ENCODE measurements around the gene CAMK4.

The CAMK4 gene

GRCh38 chr5:111227801-111228200 is 3.6 kb downstream of the CAMK4 start:
- H3F3A ChIP-seq (ENCODE audit: low read depth), result peaks cover 8% of the 10 kb centered on the region; the same call in 1 of the 2 replicates
- TF ChIP-seq EZH2phosphoT487 (IDR thresholded peaks at IDR 0.05; ENCODE audit: borderline replicate concordance), result no peak
- TF ChIP-seq CTCF (conservative IDR thresholded peaks at IDR 0.05; ENCODE audit: low read length), result no peak
- peak overlapping the region; percentile 96 for H3K4me2 ChIP-seq (ENCODE audit: low read depth, low read length, poor library complexity, severe bottlenecking)
- H3K9ac ChIP-seq (ENCODE audit: low read depth, low read length, poor library complexity, severe bottlenecking), result peak overlapping the region; percentile 76
- no peak overlapping the region for H2AFZ ChIP-seq (ENCODE audit: low read length)
- H4K20me1 ChIP-seq (ENCODE audit: insufficient read depth, low read length, poor library complexity, severe bottlenecking), result peaks cover 3% of the 10 kb centered on the region
- peak overlapping the region; percentile 83 for H3K4me3 ChIP-seq (ENCODE audit: low read length, poor library complexity, severe bottlenecking)
- H3K27me3 ChIP-seq (ENCODE audit: insufficient read depth, low read length, poor library complexity, severe bottlenecking), result no peaks in the 10 kb centered on the region
- no peaks in the 10 kb centered on the region for H3K9me2 ChIP-seq (replicated peaks; ENCODE audit: low read depth, low read length)
- no peaks in the 10 kb centered on the region for H3K9me3 ChIP-seq (ENCODE audit: insufficient read depth, low read depth, low read length)
- peaks cover 78% of the 10 kb centered on the region for H3K79me2 ChIP-seq (ENCODE audit: insufficient read depth, low read length)
- peaks cover 63% of the 10 kb centered on the region for H3K4me1 ChIP-seq (ENCODE audit: insufficient read depth, low read length, poor library complexity, severe bottlenecking)
- H3K36me3 ChIP-seq (ENCODE audit: insufficient read depth, low read length), result no peaks in the 10 kb centered on the region

GRCh38 chr5:111228520-111229220 is 4.5 kb downstream of the CAMK4 start:
- no peak overlapping the region for H2AFZ ChIP-seq (ENCODE audit: low read length)
- peak overlapping the region; percentile 76 for H3K9ac ChIP-seq (ENCODE audit: low read depth, low read length, poor library complexity, severe bottlenecking)
- peak overlapping the region; percentile 83 for H3K4me3 ChIP-seq (ENCODE audit: low read length, poor library complexity, severe bottlenecking)
- peaks cover 8% of the 10 kb centered on the region; the same call in 1 of the 2 replicates for H3F3A ChIP-seq (ENCODE audit: low read depth)
- peaks cover 67% of the 10 kb centered on the region for H3K4me1 ChIP-seq (ENCODE audit: insufficient read depth, low read length, poor library complexity, severe bottlenecking)
- peak overlapping the region; percentile 96 for H3K4me2 ChIP-seq (ENCODE audit: low read depth, low read length, poor library complexity, severe bottlenecking)
- H3K9me3 ChIP-seq (ENCODE audit: insufficient read depth, low read depth, low read length), result no peaks in the 10 kb centered on the region
- no peaks in the 10 kb centered on the region for H3K9me2 ChIP-seq (replicated peaks; ENCODE audit: low read depth, low read length)
- TF ChIP-seq EZH2phosphoT487 (IDR thresholded peaks at IDR 0.05; ENCODE audit: borderline replicate concordance), result no peak
- no peak for TF ChIP-seq CTCF (conservative IDR thresholded peaks at IDR 0.05; ENCODE audit: low read length)
- H3K27me3 ChIP-seq (ENCODE audit: insufficient read depth, low read length, poor library complexity, severe bottlenecking), result no peaks in the 10 kb centered on the region
- peaks cover 3% of the 10 kb centered on the region for H4K20me1 ChIP-seq (ENCODE audit: insufficient read depth, low read length, poor library complexity, severe bottlenecking)
- H3K79me2 ChIP-seq (ENCODE audit: insufficient read depth, low read length), result peaks cover 87% of the 10 kb centered on the region
- H3K36me3 ChIP-seq (ENCODE audit: insufficient read depth, low read length), result no peaks in the 10 kb centered on the region

GRCh38 chr5:111229221-111229835 is 5.1 kb downstream of the CAMK4 start:
- Histone ChIP-seq H3K9ac (ENCODE audit: low read depth, low read length, poor library complexity, severe bottlenecking) (peak overlapping the region; percentile 76), H3K36me3 (ENCODE audit: insufficient read depth, low read length) (no peaks in the 10 kb centered on the region), H3K9me3 (ENCODE audit: insufficient read depth, low read depth, low read length) (no peaks in the 10 kb centered on the region), H3F3A (ENCODE audit: low read depth) (peaks cover 8% of the 10 kb centered on the region; the same call in 1 of the 2 replicates), H3K27me3 (ENCODE audit: insufficient read depth, low read length, poor library complexity, severe bottlenecking) (no peaks in the 10 kb centered on the region), H3K4me3 (ENCODE audit: low read length, poor library complexity, severe bottlenecking) (peak overlapping the region; percentile 83), H3K9me2 (replicated peaks; ENCODE audit: low read depth, low read length) (no peaks in the 10 kb centered on the region), H3K4me1 (ENCODE audit: insufficient read depth, low read length, poor library complexity, severe bottlenecking) (peaks cover 73% of the 10 kb centered on the region), H2AFZ (ENCODE audit: low read length) (no peak overlapping the region), H4K20me1 (ENCODE audit: insufficient read depth, low read length, poor library complexity, severe bottlenecking) (peaks cover 3% of the 10 kb centered on the region), H3K4me2 (ENCODE audit: low read depth, low read length, poor library complexity, severe bottlenecking) (peak overlapping the region; percentile 96), H3K79me2 (ENCODE audit: insufficient read depth, low read length) (peaks cover 91% of the 10 kb centered on the region)
- TF ChIP-seq CTCF (conservative IDR thresholded peaks at IDR 0.05; ENCODE audit: low read length), result no peak
- no peak for TF ChIP-seq EZH2phosphoT487 (IDR thresholded peaks at IDR 0.05; ENCODE audit: borderline replicate concordance)
